NCI-H460 (cell line): ENCODE measurements around the gene TTLL3. TPM values are rescaled to one million over a fixed set of nuclear protein-coding genes. Genes with fewer than 3 reads are reported as not detected.
A peak's percentile ranks its signal among the peaks of the same experiment; 100 is the strongest.
"Not testable (repeated sequence)": the region's sequence is repeated elsewhere in the genome, so short reads cannot be mapped to it uniquely, and the experiment has no call there.

Source experiments
- DNase-seq: peaks from one replicate; pipeline ENCODE4 v3.0.0-alpha.2; 2016; ENCODE audit warnings: low read depth; ENCODE audit errors: extremely low read depth
- polyA plus RNA-seq: library from polyadenylated mRNA; depleted of rRNA; stranded (reverse); fragments of >200 nt; gene quantifications from 2 replicates; pipeline ENCODE4 v1.2.3, GENCODE V29; 2014; cell fraction: nucleus; rRNA removed
- total RNA-seq: library from RNA; depleted of rRNA; stranded (reverse); fragments of >200 nt; shearing (Covaris generic); gene quantifications from 2 replicates; pipeline ENCODE4 v1.2.3, GENCODE V29; 2014; rRNA removed

TTLL3 gene
- 5.2 and 8.2 TPM in 2 replicates for total RNA-seq
- polyA plus RNA-seq: 42.5 and 79.6 TPM in 2 replicates

GRCh38 chr3:9809615-9810432 is at the start of gene TTLL3:
TTLL3 (plus strand) TSS chr3:9810262; CDS start chr3:9810662, 400 bp downstream.
- peak; percentile 21 for DNase-seq

- no peak for DNase-seq
These were observed 49.1 kb upstream of the TTLL3 start for GRCh38 chr3:9760779-9761505.

- no peak for DNase-seq
These were observed 48.1 kb upstream of the TTLL3 start for GRCh38 chr3:9761919-9762318.

- no peak for DNase-seq
These were observed 47.2 kb upstream of the TTLL3 start for GRCh38 chr3:9762871-9763270.

GRCh38 chr3:9765865-9766264 is 44.2 kb upstream of the TTLL3 start:
- DNase-seq: no peak

- DNase-seq: no peak
These were observed 42.6 kb upstream of the TTLL3 start for GRCh38 chr3:9767418-9767817.

GRCh38 chr3:9768141-9768775 is 41.8 kb upstream of the TTLL3 start:
- no peak for DNase-seq

- no peak for DNase-seq
These were observed 41.0 kb upstream of the TTLL3 start for GRCh38 chr3:9769012-9769411.

- DNase-seq: peak; percentile 37
These were observed 40.4 kb upstream of the TTLL3 start, which contains the start of gene CAMK1 for GRCh38 chr3:9769426-9770275. CAMK1 (minus strand) TSS chr3:9769947; CDS start chr3:9767749, 2,198 bp downstream.

- DNase-seq: no peak
These were observed 39.7 kb upstream of the TTLL3 start for GRCh38 chr3:9770276-9770812.

- not testable (repeated sequence) for DNase-seq
These were observed 39.1 kb upstream of the TTLL3 start for GRCh38 chr3:9771007-9771406.

- no peak for DNase-seq
These were observed 33.0 kb upstream of the TTLL3 start for GRCh38 chr3:9776896-9777693.

GRCh38 chr3:9777694-9778021 is 32.4 kb upstream of the TTLL3 start:
- DNase-seq: no peak

GRCh38 chr3:9778143-9779074 is 31.7 kb upstream of the TTLL3 start:
- no peak for DNase-seq

- DNase-seq: no peak
These were observed 30.9 kb upstream of the TTLL3 start for GRCh38 chr3:9779075-9779593.

- no peak for DNase-seq
These were observed 30.2 kb upstream of the TTLL3 start for GRCh38 chr3:9779721-9780457.

GRCh38 chr3:9780458-9780812 is 29.6 kb upstream of the TTLL3 start:
- no peak for DNase-seq
